Heart right ventricle (tissue), 16 donors: ENCODE results near the gene UCK1. TPM values are rescaled to one million over a fixed set of nuclear protein-coding genes. Genes with fewer than 3 reads are reported as not detected.

Source experiments
- ATAC-seq, 8 donors: fragments of 200-7000 bp; cut with Tn5 transposase; one replicate each; pipeline ENCODE4 v1.9.1; 2020; ENCODE audit warnings: mild to moderate bottlenecking in 8 of 8, moderate library complexity in 8 of 8, moderate number of reproducible peaks in 1 of 8
- DNase-seq, 2 donors: peaks; one replicate each; pipeline ENCODE4 v3.0.0-alpha.2; 2020
- H3K27ac ChIP-seq, 10 donors: fragments of 200-600 bp; sonication (generic) in 2 of 10; one replicate each; pipeline versions ENCODE4 v1.5.0 to v1.8.0; 2020 to 2022; ENCODE audit warnings: mild to moderate bottlenecking in 3 of 10
- H3K27me3 ChIP-seq, 7 donors: fragments of 200-600 bp; one replicate each; pipeline ENCODE4 v1.8.0; 2021 to 2022; ENCODE audit warnings: mild to moderate bottlenecking in 2 of 7
- H3K36me3 ChIP-seq, 9 donors: fragments of 200-600 bp; sonication (generic) in 1 of 9; one replicate each; pipeline versions ENCODE4 v1.5.0 to v1.8.0; 2020 to 2022; ENCODE audit warnings: mild to moderate bottlenecking in 2 of 9
- H3K4me1 ChIP-seq, 9 donors: fragments of 200-600 bp; sonication (generic) in 1 of 9; one replicate each; pipeline versions ENCODE4 v1.5.0 to v1.8.0; 2020 to 2022; ENCODE audit warnings: mild to moderate bottlenecking in 4 of 9
- H3K4me3 ChIP-seq, 10 donors: fragments of 200-600 bp; sonication (generic) in 2 of 10; one replicate each; pipeline versions ENCODE4 v1.5.0 to v1.8.0; 2020 to 2022; ENCODE audit warnings: mild to moderate bottlenecking in 7 of 10, moderate library complexity in 2 of 10
- H3K9me3 ChIP-seq, 11 donors: fragments of 200-600 bp in 10 of 11; sonication (generic) in 2 of 11; one replicate each; pipeline versions ENCODE4 v1.5.0 to v1.8.0; 2013 to 2022; ENCODE audit warnings: mild to moderate bottlenecking in 2 of 11, control low read depth in 1 of 11, moderate library complexity in 1 of 11
- WGBS, 2 donors: extraction: QIAGEN DNeasy Blood & Tissue Kit; methylation state at CpG; one replicate each; pipeline ENCODE4 v1.1.7; 2013; ENCODE audit warnings: inconsistent platforms in 1 of 2; 5-methylcytosine and 5-hydroxymethylcytosine counted together
- intact Hi-C, 10 donors: fragments of 100-400 bp; cut with DNase I; formaldehyde crosslinking; loops; one replicate each; pipeline versions ENCODE4 v1.11.1 to v1.14.2; 2022
- polyA plus RNA-seq, 2 donors: library from polyadenylated mRNA; stranded (reverse); fragments of 200-250 nt; gene quantifications; one replicate each; pipeline ENCODE4 v1.2.3, GENCODE V29; 2013
- total RNA-seq, 10 donors: library from RNA; stranded (reverse); fragmentation: NEBNext Ultra II Directional in 3 of 10; extraction: Animal tissue kit (Norgen Biotek cat#: 25700) in 3 of 10; gene quantifications; one replicate each; pipeline versions ENCODE4 v1.2.1 to v1.2.4, GENCODE V29; 2021 to 2023
- TF ChIP-seq, protein P1 (sequence below), 9 donors: fragments of 200-600 bp; sonication (generic) in 2 of 9; IDR thresholded peaks; one replicate each; pipeline versions ENCODE4 v1.5.0 to v1.8.0; 2021 to 2022; ENCODE audit warnings: antibody characterized with exemption in 9 of 9, mild to moderate bottlenecking in 5 of 9, moderate library complexity in 1 of 9
- donor health status: Arrhythmogenic right ventricular cardiomyopathy.
- donor health status: ischemic (EF 13 %, LVEDD 7.1; RV severe dilation, severe dysfunction).
- donor health status: healthy with polysubstance abuse.
- donor health status: DM: no; HTN: yes; CAD: no.
- donor health status: DM: no; HTN: no; CAD: no.
- donor health status: ischemic (EF 25% LVEDD 6.9; RV normal size, moderate dysfunction).
- donor health status: ischemic (EF 25% LVEDD 5.7; RV mildly dilated, moderate dysfunction).
- donor health status: healthy.
- donor health status: DM: yes; HTN: yes; CAD: no.
- donor health status: Ischemic cardiomyopathy.
- donor health status: ischemic (EF 35%, LVEDD 5.7; RV mildly dilated, moderate dysfunction).
- donor health status: nonischemic (EF 11% LVEDD 7.7; RV severe dilation, severe dysfunction).
- donor health status: DM: yes; HTN: yes; CAD: no.
- donor health status: PGD.
- donor health status: ischemic (EF 29% LVEDD 5.4; RV normal size, mild dysfunction).
- donor health status: nonischemic (EF 23%, LVEDD 6.1; RV moderate dilation, normal function).

Gene UCK1
- total and polyA plus RNA-seq, 12 donors, result 16.6 to 32.7 (median 22.6) TPM

DNA sequence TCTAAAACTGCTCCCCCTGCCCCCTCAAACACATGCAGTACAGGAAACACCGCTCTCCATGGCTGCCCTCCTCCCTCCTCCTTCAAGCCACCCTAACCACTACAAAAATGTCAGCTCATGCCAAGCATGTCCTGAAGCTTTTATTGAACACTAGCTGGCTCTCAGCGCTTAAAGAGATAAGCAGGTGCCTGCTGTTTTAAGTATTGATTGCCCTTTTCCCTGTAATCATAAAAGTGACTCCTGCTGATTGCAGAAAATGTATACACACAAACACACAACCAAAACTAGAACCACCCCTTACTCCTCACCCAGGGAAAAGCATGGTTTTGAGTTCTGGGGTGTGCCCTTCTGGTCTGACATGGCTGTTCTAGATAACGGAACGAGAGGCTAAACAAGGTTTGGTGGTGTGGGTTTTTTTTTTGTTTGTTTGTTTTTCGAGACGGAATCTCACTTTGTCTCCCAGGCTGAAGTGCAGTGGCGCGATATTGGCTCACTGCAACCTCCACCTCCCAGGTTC lies 3.7 kb upstream of the UCK1 start:
- Histone ChIP-seq H3K27me3 (no peaks in the 10 kb centered on the region), H3K4me1 (peaks cover 7 to 15% (median 13%) of the 10 kb centered on the region in 9 donors), H3K4me3 (no peak overlapping the region), H3K27ac (no peak overlapping the region), H3K36me3 (peaks cover 0 to 4% (median 0%) of the 10 kb centered on the region in 9 donors), H3K9me3 (no peaks in the 10 kb centered on the region)
- ATAC-seq, result no peak
- intact Hi-C loops, result no loop called here
- DNase-seq, result no peak
- TF ChIP-seq, protein P1, sequence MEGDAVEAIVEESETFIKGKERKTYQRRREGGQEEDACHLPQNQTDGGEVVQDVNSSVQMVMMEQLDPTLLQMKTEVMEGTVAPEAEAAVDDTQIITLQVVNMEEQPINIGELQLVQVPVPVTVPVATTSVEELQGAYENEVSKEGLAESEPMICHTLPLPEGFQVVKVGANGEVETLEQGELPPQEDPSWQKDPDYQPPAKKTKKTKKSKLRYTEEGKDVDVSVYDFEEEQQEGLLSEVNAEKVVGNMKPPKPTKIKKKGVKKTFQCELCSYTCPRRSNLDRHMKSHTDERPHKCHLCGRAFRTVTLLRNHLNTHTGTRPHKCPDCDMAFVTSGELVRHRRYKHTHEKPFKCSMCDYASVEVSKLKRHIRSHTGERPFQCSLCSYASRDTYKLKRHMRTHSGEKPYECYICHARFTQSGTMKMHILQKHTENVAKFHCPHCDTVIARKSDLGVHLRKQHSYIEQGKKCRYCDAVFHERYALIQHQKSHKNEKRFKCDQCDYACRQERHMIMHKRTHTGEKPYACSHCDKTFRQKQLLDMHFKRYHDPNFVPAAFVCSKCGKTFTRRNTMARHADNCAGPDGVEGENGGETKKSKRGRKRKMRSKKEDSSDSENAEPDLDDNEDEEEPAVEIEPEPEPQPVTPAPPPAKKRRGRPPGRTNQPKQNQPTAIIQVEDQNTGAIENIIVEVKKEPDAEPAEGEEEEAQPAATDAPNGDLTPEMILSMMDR (IDR thresholded peaks at IDR 0.05), result no peak
- 47 to 51% methylated on average over 8 of the region's 8 CpGs for WGBS, 2 donors

DNA sequence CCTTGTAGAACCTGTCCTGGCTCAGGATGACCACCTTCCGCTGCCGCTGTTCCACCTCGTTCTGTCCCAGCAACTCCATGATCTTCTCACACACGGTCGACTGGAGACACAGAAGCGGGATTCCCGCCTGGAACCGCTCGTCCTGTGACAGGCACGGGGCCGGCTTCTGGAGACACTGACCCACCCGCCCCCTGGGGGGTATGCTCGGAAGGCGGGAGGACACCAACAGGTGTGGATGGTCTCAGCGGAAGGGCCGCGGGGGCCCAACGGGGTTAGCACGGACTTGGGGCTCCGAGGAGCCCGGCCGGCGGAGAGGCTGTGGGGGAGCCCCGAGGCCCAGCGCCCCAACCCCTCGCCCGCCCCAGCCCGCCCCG lies 530 bp downstream of the UCK1 start:
- H3K36me3 ChIP-seq, result peaks cover 0 to 47% (median 31%) of the 10 kb centered on the region in 9 donors
- 1 to 3% methylated on average over 26 to 29 of the region's 29 CpGs for WGBS, 2 donors
- H3K27ac ChIP-seq, result peak overlapping the region; percentile 44 to 94 (median 88)
- DNase-seq, result peak in 1 of 2 donors; percentile 37
- no peaks in the 10 kb centered on the region for H3K9me3 ChIP-seq
- no peaks in the 10 kb centered on the region for H3K27me3 ChIP-seq
- intact Hi-C loops, result no loop called here
- H3K4me3 ChIP-seq, result peak overlapping the region; percentile 73 to 100 (median 92)
- TF ChIP-seq, protein P1 (IDR thresholded peaks at IDR 0.05), result peak in 1 of 9 donors; percentile 30
- ATAC-seq, result peak in 7 of 8 donors; percentile 3 to 15 (median 10)
- H3K4me1 ChIP-seq, result peaks cover 7 to 19% (median 14%) of the 10 kb centered on the region in 9 donors

DNA sequence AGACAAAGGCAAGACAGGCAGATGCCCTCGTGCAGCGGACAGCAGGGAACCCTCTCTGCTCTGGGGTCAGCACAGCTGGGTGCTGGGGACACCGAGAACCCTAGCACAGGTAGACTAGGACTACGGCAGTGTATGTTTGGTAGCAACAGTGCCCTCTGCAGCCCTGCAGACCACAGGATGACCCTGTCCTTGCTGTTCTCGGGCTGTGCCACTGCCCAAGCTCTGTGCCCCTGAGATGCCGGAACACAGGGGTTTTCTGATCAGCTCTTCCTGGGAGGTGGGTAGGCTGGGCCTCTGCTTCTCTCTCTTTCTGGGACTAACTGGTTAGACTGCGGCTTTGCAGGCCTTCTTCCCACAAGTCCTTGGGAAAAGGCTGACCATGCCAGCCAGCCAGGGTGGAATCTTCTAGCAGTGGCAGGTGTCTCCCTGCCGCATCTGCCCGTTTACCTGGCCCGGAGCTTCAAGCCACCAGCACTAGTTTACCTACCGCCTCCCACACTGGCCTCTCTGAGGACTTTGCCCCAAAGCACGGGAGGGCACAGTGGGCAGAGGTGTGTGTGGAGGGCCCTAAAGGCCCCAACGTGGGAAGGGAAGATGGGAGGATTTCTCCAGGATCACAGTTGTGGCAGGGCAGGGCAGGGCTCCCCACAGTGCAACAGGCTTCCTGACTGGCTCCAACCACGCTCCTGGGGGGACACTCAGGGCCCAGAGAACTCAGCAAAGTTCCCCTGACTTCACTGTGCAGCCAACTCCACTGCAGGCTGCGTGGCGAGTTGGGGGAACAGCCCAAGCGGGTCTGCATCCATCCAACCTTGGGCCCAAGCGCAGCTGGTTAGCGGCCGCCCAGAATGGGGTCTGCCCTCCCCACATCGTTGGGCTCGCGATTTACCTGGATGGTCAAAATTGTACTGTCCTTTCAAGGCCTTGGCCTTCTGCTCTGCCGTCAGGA lies 1.2 kb downstream of the UCK1 start:
- peaks cover 0 to 53% (median 38%) of the 10 kb centered on the region in 9 donors for H3K36me3 ChIP-seq
- H3K9me3 ChIP-seq, result no peaks in the 10 kb centered on the region
- TF ChIP-seq, protein P1 (IDR thresholded peaks at IDR 0.05), result no peak
- 64 to 65% methylated on average over 24 of the region's 24 CpGs for WGBS, 2 donors
- H3K4me3 ChIP-seq, result peak overlapping the region; percentile 73 to 100 (median 92)
- no peak for ATAC-seq
- H3K27ac ChIP-seq, result peak overlapping the region in 8 of 10 donors; percentile 74 to 94 (median 89)
- peaks cover 7 to 19% (median 14%) of the 10 kb centered on the region in 9 donors for H3K4me1 ChIP-seq
- no peak for DNase-seq
- no peaks in the 10 kb centered on the region for H3K27me3 ChIP-seq
- intact Hi-C loops, result no loop called here

DNA sequence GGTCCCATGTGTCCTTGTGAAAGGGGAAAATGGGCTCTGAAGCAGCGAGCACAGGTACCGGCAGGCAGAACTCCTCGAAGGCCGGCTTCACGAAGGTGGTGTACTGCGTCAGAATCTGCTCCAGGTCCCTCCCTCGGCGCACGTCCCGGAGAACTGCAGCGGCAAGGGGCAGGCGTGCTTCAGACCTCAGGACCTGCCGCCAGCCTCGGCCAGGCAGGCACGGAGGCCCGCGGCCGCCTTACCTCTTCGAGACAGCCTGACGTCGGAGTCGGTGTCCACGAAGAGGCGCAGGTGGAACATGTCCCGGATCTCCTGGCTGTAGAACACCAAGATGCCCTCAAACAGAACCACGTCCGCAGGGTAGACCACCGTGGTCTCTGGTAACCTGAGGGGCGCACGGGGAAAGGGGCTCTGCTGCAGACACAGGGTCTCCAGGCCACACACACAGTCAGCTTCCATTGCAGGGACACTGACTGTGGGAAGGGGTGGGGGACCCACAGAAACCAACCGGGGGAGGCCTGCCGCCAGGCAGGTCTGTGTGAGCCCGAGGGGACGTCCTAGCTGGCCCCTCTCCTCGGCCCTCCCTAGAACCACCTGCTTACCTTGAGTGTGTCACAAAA lies 2.1 kb downstream of the UCK1 start:
- peaks cover 7 to 19% (median 14%) of the 10 kb centered on the region in 9 donors for H3K4me1 ChIP-seq
- TF ChIP-seq, protein P1 (IDR thresholded peaks at IDR 0.05), result no peak
- DNase-seq (no peak), ATAC-seq (no peak)
- 95 to 98% methylated on average over 35 of the region's 35 CpGs for WGBS, 2 donors
- no peak overlapping the region for H3K27ac ChIP-seq
- intact Hi-C loops, result no loop called here
- no peak overlapping the region for H3K4me3 ChIP-seq
- peaks cover 0 to 62% (median 44%) of the 10 kb centered on the region in 9 donors for H3K36me3 ChIP-seq
- no peaks in the 10 kb centered on the region for H3K9me3 ChIP-seq
- H3K27me3 ChIP-seq, result no peaks in the 10 kb centered on the region
